ENCODE data around the gene ARVCF.

ARVCF gene

GRCh38 chr22:20052309-20053259 lies 36.0 kb upstream of the ARVCF start:
- no peak for DNase-seq (ENCODE audit: low read depth, low spot score)

- DNase-seq (ENCODE audit: low read depth, low spot score), result no peak
Measured at GRCh38 chr22:20051927-20052308, 35.3 kb upstream of the ARVCF start.

GRCh38 chr22:20046730-20047129 lies 30.1 kb upstream of the ARVCF start:
- no peak for DNase-seq (ENCODE audit: low read depth, low spot score)

- DNase-seq (ENCODE audit: low read depth, low spot score), result no peak
Measured at GRCh38 chr22:20044495-20045151, 28.0 kb upstream of the ARVCF start.

GRCh38 chr22:20043997-20044342 lies 27.3 kb upstream of the ARVCF start:
- no peak for DNase-seq (ENCODE audit: low read depth, low spot score)

GRCh38 chr22:20043057-20043996 lies 26.7 kb upstream of the ARVCF start:
- DNase-seq (ENCODE audit: low read depth, low spot score), result no peak

- DNase-seq (ENCODE audit: low read depth, low spot score), result no peak
Measured at GRCh38 chr22:20040327-20041200, 23.9 kb upstream of the ARVCF start.

- DNase-seq (ENCODE audit: low read depth, low spot score), result no peak
Measured at GRCh38 chr22:20039683-20040325, 23.2 kb upstream of the ARVCF start.

- no peak for DNase-seq (ENCODE audit: low read depth, low spot score)
Measured at GRCh38 chr22:20038574-20038973, 22.0 kb upstream of the ARVCF start.

- DNase-seq (ENCODE audit: low read depth, low spot score), result no peak
Measured at GRCh38 chr22:20037419-20037818, 20.8 kb upstream of the ARVCF start.

- no peak for DNase-seq (ENCODE audit: low read depth, low spot score)
Measured at GRCh38 chr22:20036535-20037392, 20.1 kb upstream of the ARVCF start.

- DNase-seq (ENCODE audit: low read depth, low spot score), result no peak
Measured at GRCh38 chr22:20036084-20036482, 19.5 kb upstream of the ARVCF start.

GRCh38 chr22:20035375-20036083 lies 18.9 kb upstream of the ARVCF start:
- no peak for DNase-seq (ENCODE audit: low read depth, low spot score)

GRCh38 chr22:20034143-20034542 lies 17.5 kb upstream of the ARVCF start:
- DNase-seq (ENCODE audit: low read depth, low spot score), result no peak

GRCh38 chr22:20033045-20033706 lies 16.6 kb upstream of the ARVCF start:
- no peak for DNase-seq (ENCODE audit: low read depth, low spot score)

GRCh38 chr22:20032407-20032991 lies 15.9 kb upstream of the ARVCF start:
- DNase-seq (ENCODE audit: low read depth, low spot score), result no peak

GRCh38 chr22:20031732-20032406 lies 15.2 kb upstream of the ARVCF start:
- DNase-seq (ENCODE audit: low read depth, low spot score), result no peak
